IPS DF 6.9 (cell line): ENCODE measurements around the gene TC2N.

Experiments used
- DNase-seq: peaks from one replicate; pipeline ENCODE4 v3.0.0-alpha.2; 2013; ENCODE audit warnings: low read depth, low spot score
- H3K27ac ChIP-seq: one replicate; pipeline ENCODE4 v1.5.1; 2013; ENCODE audit warnings: low read length, control low read depth
- H3K27me3 ChIP-seq: 2 replicates; pipeline ENCODE4 v1.6.1; 2013; ENCODE audit warnings: mild to moderate bottlenecking, low read length; ENCODE audit not compliant: control insufficient read depth, insufficient read depth
- H3K36me3 ChIP-seq: 2 replicates; pipeline ENCODE4 v1.6.1; 2013; ENCODE audit warnings: low read length; ENCODE audit not compliant: control insufficient read depth, insufficient read depth
- H3K4me1 ChIP-seq: 2 replicates; pipeline ENCODE4 v1.6.1; 2013; ENCODE audit warnings: low read length; ENCODE audit not compliant: control insufficient read depth, insufficient read depth
- H3K4me3 ChIP-seq: 2 replicates; pipeline ENCODE4 v1.5.1; 2013; ENCODE audit warnings: mild to moderate bottlenecking, low read length
- H3K9me3 ChIP-seq: 2 replicates; pipeline ENCODE4 v1.6.1; 2013; ENCODE audit warnings: low read length, inconsistent platforms; ENCODE audit not compliant: control insufficient read depth, insufficient read depth
- WGBS: extraction: QIAGEN DNeasy Blood & Tissue Kit; methylation state at CpG from one replicate; pipeline ENCODE4 v1.1.7; 2013; ENCODE audit warnings: mixed read lengths, missing lambda C conversion rate; ENCODE audit not compliant: insufficient read length, insufficient coverage; 5-methylcytosine and 5-hydroxymethylcytosine counted together

TC2N gene

DNA sequence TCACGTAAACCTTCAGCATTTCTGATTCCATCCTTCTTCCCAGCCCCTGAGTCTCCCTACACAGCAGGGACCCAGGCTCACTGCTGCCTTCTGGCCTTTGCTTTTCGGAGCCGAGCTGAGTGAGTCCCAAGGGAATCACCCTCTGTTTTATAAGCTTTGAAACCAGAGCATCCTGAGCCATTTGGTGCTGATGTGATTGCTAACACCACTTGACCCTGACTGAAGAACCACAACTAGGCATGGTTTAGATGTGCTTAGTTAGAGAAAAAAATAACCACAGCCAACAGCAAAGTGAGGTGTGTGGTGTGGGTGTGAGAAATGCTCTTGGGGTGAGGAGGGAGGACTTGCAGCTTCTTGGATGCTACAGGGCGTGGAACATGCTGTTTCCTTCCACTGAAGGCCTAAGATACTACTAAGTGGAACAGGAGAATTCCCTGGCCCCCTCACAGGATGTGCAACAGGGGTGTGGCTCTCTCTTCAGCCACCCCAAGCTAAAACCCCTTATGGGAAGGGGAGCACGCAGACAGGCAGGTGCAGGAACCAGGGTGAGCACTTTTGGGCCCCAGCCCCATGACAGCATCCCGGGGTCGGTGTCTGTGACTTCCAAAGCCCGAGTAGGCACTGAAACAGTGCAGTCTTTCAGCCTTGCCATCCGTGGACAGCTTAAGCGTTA, at the start of gene TC2N:
Gene TC2N (minus strand): TSS at position 221 of the 673 bp plus-strand sequence. CDS start 53,767 bp downstream, outside the sequence.
- no CpG with 5 or more reads among the region's 10 CpGs for WGBS
- Histone ChIP-seq H3K4me1 (peaks cover 3% of the 10 kb centered on the region; the same call in 1 of the 2 replicates), H3K4me3 (no peak within 1 kb of the TSS), H3K27me3 (no peaks in the 10 kb centered on the region), H3K9me3 (no peaks in the 10 kb centered on the region), H3K27ac (no peak within 1 kb of the TSS), H3K36me3 (no peaks in the 10 kb centered on the region)
- no peak for DNase-seq

DNA sequence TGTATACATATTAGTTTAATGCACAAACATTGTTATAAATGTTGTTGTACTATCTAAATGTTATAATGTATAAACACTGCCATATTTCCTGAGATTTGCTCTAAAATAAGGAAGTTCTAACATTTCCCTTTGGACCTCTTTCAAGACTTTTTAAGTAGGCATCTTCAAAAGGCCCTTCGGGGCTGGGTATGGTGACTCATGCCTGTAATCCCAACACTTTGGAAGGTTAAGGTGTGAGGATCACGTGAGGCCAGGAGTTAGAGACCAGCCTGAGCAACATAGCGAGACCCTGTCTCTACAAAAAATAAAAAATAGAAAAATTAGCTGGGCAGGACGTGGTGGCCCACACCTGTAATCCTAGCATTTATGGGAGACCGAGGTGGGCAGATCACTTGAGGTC, 44.7 kb upstream of the TC2N start:
- DNase-seq = no peak
- Histone ChIP-seq H3K4me1 (no peaks in the 10 kb centered on the region), H3K27me3 (no peaks in the 10 kb centered on the region)

DNA sequence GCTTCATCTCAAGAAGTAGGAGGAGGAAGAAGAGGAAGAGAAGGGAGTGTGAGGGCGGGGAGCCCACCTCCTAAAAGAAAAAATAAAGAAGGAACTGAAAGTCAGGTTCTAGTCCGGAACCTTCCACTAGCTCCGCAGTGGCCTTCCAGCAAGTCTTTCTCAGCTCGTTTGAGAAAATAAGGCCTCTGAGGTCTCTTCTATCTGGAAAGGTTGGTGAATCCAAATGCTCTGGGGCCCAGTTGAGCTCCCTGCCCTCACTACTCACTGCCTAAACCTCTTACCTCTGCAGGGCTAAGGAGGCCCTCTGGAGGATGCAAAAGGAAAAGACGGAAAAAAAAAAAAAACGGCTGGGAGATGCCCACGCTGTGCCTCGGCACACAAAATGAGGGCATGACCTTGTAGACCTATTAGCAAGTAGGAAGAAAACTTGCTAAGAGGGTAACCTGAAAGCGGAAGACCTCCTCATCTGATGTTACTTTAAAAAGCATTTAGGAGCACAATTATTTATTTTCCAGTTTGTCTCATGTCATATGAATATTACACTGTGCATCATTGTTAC, 44.2 kb upstream of the TC2N start:
- WGBS = no CpG with 5 or more reads among the region's 9 CpGs
- no peaks in the 10 kb centered on the region for H3K9me3 ChIP-seq
- no peaks in the 10 kb centered on the region for H3K27me3 ChIP-seq
- H3K4me1 ChIP-seq = no peaks in the 10 kb centered on the region
- no peak overlapping the region for H3K27ac ChIP-seq
- no peaks in the 10 kb centered on the region for H3K36me3 ChIP-seq
- H3K4me3 ChIP-seq = no peak overlapping the region
- DNase-seq = peak; percentile 33

More for the DNA sequence above, 44.7 kb upstream of the TC2N start:
- no CpG with 5 or more reads among the region's 5 CpGs for WGBS
- Histone ChIP-seq H3K4me3 (no peak overlapping the region), H3K9me3 (no peaks in the 10 kb centered on the region), H3K27ac (no peak overlapping the region), H3K36me3 (no peaks in the 10 kb centered on the region)

DNA sequence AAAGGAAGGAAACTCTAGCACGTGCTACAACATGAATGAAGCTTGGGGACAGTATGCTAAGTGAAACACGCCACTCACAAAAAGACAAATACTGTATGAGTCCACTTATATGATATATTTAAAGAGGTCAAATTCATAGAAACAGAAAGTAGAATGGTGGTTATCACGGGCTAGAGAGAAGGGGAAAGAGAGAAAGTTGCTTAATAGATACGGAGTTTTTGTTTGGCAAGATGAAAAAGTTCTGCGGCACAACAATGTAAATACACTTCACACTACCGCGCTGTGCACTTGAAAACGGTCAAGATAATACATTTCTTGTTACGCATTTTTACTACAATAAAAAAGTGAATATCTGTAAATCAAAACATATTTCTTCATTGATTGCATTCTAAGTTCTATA, 42.9 kb upstream of the TC2N start:
- no peak for DNase-seq
- no peaks in the 10 kb centered on the region for H3K36me3 ChIP-seq
- H3K27me3 ChIP-seq = no peaks in the 10 kb centered on the region
- no peaks in the 10 kb centered on the region for H3K9me3 ChIP-seq
- no peak overlapping the region for H3K27ac ChIP-seq
- no peak overlapping the region for H3K4me3 ChIP-seq
- no CpG with 5 or more reads among the region's 9 CpGs for WGBS
- no peaks in the 10 kb centered on the region for H3K4me1 ChIP-seq

DNA sequence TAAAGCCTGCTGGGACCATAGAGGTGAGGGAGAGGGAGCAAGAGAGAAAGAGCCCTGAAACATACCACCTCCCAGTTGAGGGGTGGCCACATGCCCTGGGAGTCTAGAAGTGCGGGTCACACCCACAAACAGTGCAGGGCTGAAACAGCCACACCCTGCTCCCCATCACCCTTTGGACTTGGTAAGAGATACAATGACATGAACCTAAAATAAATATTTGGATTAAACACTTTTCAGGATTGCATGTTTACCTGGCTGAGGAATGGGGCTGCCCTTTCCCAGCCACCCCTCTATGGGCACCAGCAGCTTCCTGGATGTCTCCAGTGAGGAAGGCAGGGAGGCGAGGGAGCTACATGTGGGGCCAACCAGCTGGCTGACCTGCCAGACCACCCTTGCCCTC, 39.0 kb upstream of the TC2N start:
- no peaks in the 10 kb centered on the region for H3K9me3 ChIP-seq
- no peaks in the 10 kb centered on the region for H3K4me1 ChIP-seq
- H3K4me3 ChIP-seq = no peak overlapping the region
- no CpG with 5 or more reads among the region's 2 CpGs for WGBS
- DNase-seq = no peak
- H3K27me3 ChIP-seq = no peaks in the 10 kb centered on the region
- no peak overlapping the region for H3K27ac ChIP-seq
- no peaks in the 10 kb centered on the region for H3K36me3 ChIP-seq

DNA sequence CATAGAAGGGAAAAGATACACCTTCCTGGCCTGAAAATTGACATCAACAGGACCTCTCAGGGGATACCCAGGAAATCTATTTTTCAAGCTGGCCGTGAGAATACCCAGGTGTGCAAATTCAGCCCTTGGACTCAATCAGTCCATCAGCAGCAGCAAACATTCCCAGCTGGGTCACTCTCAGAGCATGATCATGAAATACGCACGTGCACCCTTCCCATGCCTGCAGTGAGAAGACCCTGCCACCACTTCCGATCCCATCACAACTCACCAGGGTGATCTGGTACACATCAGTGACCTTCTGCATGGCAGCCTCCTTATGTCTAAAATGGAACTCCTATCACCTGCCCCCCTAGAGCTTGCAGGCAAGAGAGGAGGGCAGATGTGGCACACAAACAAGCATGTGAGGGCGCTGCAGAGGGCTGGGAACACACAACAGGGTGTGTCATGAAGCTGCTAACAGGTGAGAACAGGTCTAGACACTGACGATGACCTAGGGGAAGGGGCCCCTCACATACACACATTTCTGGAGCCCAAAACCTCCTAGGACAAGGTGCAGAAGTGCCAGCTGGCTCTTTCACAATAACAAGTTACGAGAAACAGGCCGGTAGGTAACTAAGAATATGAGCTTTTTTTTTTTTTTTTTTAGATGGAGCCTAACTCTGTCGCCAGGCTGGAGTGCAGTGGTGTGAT, 37.8 kb upstream of the TC2N start:
- DNase-seq = no peak
- no peaks in the 10 kb centered on the region for H3K4me1 ChIP-seq
- WGBS = no CpG with 5 or more reads among the region's 9 CpGs
- no peaks in the 10 kb centered on the region for H3K9me3 ChIP-seq
- no peak overlapping the region for H3K4me3 ChIP-seq
- H3K27me3 ChIP-seq = no peaks in the 10 kb centered on the region
- no peak overlapping the region for H3K27ac ChIP-seq
- H3K36me3 ChIP-seq = no peaks in the 10 kb centered on the region

DNA sequence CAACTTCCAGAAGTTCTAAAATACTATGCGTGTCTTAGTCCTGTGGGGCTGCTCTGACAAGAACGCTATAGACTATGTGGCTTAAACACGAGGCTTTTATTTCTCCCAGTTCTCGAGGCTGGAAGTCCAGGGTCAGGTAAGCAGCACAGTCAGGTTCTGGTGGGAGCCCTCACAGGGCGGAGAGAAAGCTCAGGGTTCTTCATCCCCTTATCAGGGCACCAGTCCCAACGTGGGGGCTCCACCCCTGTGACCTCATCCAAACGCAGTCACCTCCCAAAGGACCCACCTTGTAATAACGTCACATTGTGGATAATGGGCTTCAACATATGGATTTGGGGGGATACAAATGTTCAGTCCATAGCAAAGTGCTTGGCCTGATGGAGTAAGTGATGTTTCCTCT, 37.1 kb upstream of the TC2N start:
- Histone ChIP-seq H3K27ac (no peak overlapping the region), H3K36me3 (no peaks in the 10 kb centered on the region), H3K4me1 (no peaks in the 10 kb centered on the region), H3K27me3 (no peaks in the 10 kb centered on the region), H3K9me3 (no peaks in the 10 kb centered on the region), H3K4me3 (no peak overlapping the region)
- WGBS = no CpG with 5 or more reads among the region's 8 CpGs
- no peak for DNase-seq

DNA sequence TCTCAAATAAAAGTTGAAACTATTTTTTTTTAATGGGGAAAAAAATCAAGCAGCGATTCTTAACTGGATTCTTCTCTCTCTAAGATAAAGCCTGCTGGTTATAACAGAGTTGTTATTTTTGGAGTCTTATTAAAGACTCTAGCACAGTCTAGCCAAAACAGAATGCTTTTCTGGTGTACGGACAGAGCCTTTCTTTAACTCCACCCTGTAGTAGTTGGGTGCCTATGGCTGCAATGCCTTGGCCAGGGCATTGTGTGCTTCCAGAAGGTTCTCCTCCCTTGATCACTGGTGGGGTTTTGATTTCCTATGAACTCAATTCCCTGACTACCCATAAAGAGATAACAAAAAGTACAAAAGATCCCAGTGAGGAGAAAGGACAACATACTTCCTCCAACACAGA, 35.7 kb upstream of the TC2N start:
- WGBS = no CpG with 5 or more reads among the region's 2 CpGs
- Histone ChIP-seq H3K9me3 (no peaks in the 10 kb centered on the region), H3K27ac (no peak overlapping the region), H3K27me3 (no peaks in the 10 kb centered on the region), H3K4me1 (no peaks in the 10 kb centered on the region), H3K36me3 (no peaks in the 10 kb centered on the region), H3K4me3 (no peak overlapping the region)
- no peak for DNase-seq

DNA sequence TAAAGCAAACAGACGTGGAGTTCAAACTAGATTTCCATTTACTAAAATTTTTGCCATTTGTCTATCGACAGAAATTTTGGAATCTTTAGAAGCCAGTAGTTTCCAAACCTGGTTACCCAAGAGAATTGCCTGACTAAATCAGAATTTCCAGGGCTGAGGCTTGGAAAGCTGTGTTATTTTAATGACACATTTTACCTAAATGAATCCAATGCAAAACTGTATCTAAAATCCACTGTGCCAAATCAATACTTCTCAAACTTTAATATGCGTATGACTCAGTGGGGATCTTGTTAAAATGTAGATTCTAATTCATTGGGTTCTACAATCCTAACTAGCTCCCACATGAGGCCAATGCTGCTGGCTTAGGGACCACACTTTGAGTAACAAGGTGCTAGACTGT, 35.0 kb upstream of the TC2N start:
- no peak for DNase-seq
- no CpG with 5 or more reads among the region's 3 CpGs for WGBS
- no peaks in the 10 kb centered on the region for H3K4me1 ChIP-seq

DNA sequence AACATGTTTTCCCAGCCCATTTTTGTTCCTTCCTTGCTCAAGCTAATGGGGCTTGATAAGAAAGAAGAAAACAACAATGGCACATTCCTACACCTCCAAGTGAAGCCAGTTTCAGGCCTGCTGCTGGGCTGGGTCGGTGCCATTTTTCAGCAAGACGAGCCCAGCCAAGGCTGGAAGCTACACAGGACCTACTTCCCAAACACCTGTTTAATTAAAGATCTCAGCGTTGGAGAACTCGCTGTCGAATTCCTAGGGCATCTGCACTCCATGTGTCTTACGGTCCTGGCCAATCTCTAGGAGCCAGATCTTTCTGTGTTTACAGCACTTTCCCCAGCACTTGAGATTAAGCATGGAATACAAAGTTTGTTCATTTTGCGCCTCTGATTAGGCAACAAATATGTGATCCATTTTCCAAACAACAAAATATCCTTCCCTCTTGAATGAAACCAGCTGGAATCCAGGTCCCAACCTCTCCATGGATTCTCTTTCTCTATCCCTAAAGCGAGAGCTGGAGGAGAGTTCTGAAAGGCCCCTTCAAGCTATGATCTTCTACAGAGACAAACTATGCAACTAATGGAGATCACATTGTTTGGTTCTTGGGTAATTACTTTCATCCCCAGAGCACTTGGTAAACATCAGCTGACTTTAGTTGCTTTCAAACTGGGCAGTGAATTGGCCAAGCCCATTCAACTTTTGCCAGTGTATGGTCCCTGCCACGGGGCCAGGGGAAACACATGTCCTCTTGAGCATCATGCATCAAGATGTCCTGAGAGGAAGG, 34.3 kb upstream of the TC2N start:
- WGBS = no CpG with 5 or more reads among the region's 9 CpGs
- Histone ChIP-seq H3K27me3 (no peaks in the 10 kb centered on the region), H3K4me3 (no peak overlapping the region), H3K27ac (no peak overlapping the region), H3K9me3 (no peaks in the 10 kb centered on the region), H3K4me1 (no peaks in the 10 kb centered on the region), H3K36me3 (no peaks in the 10 kb centered on the region)
- DNase-seq = no peak

More for the DNA sequence above, 35.0 kb upstream of the TC2N start:
- H3K36me3 ChIP-seq = no peaks in the 10 kb centered on the region
- H3K9me3 ChIP-seq = no peaks in the 10 kb centered on the region
- H3K27me3 ChIP-seq = no peaks in the 10 kb centered on the region
- no peak overlapping the region for H3K4me3 ChIP-seq
- no peak overlapping the region for H3K27ac ChIP-seq
